Left lung (tissue), 14 donors: ENCODE results near the gene GRIP1. TPM values are rescaled to one million over a fixed set of nuclear protein-coding genes. Genes with fewer than 3 reads are reported as not detected.

Source experiments
- ATAC-seq: fragments of 200-7000 bp; cut with Tn5 transposase; one replicate; pipeline ENCODE4 v1.9.1; 2020; ENCODE audit warnings: moderate library complexity
- DNase-seq, 4 donors: peaks; one replicate each; pipeline ENCODE4 v3.0.0-alpha.2; 2013 to 2020
- H3K27ac ChIP-seq, 2 donors: fragments of 200-600 bp; sonication (generic) in 1 of 2; one replicate each; pipeline versions ENCODE4 v1.5.0 to v1.8.0; 2020 to 2021
- H3K27me3 ChIP-seq, 2 donors: fragments of 200-600 bp; sonication (generic) in 1 of 2; one replicate each; pipeline versions ENCODE4 v1.5.0 to v1.8.0; 2020 to 2021
- H3K36me3 ChIP-seq, 2 donors: fragments of 200-600 bp; sonication (generic) in 1 of 2; one replicate each; pipeline versions ENCODE4 v1.5.0 to v1.8.0; 2020 to 2021
- H3K4me1 ChIP-seq, 2 donors: fragments of 200-600 bp; one replicate each; pipeline ENCODE4 v1.8.0; 2021
- H3K4me3 ChIP-seq, 2 donors: fragments of 200-600 bp; sonication (generic) in 1 of 2; one replicate each; pipeline versions ENCODE4 v1.5.0 to v1.8.0; 2020 to 2021; ENCODE audit warnings: mild to moderate bottlenecking in 1 of 2
- H3K9me3 ChIP-seq, 2 donors: fragments of 200-600 bp; sonication (generic) in 1 of 2; one replicate each; pipeline versions ENCODE4 v1.5.0 to v1.8.0; 2020 to 2021
- intact Hi-C, 2 donors: fragments of 100-400 bp; cut with DNase I; formaldehyde crosslinking; loops; one replicate each; pipeline versions ENCODE4 v1.11.2 to v1.14.2; 2022
- long read RNA-seq, 12 donors: library from polyadenylated mRNA in 2 of 12; unstranded in 2 of 12; transcript quantifications; one replicate each; pipeline ENCODE4 v2.0.0 and lab custom pipeline, GENCODE V29; 2019 to 2026
- polyA plus RNA-seq, 6 donors: library from polyadenylated mRNA; unstranded; fragments of 120-200 nt; gene quantifications; one replicate each; pipeline ENCODE4 v1.2.1, GENCODE V29; 2013; ENCODE audit not compliant: insufficient read length in 6 of 6
- total RNA-seq, 2 donors: library from RNA; stranded (reverse); fragmentation: NEBNext Ultra II Directional; extraction: Animal tissue kit (Norgen Biotek cat#: 25700); gene quantifications; one replicate each; pipeline ENCODE4 v1.2.1, GENCODE V29; 2021
- TF ChIP-seq, protein P1 (sequence below), 2 donors: fragments of 200-600 bp; sonication (generic) in 1 of 2; IDR thresholded peaks; one replicate each; pipeline versions ENCODE4 v1.5.0 to v1.8.0; 2021; ENCODE audit warnings: antibody characterized with exemption in 2 of 2
- donor health status: DM: no; HTN: yes; CAD: no.
- donor health status: DM: no; HTN: no; CAD: no.

Gene GRIP1, protein sequence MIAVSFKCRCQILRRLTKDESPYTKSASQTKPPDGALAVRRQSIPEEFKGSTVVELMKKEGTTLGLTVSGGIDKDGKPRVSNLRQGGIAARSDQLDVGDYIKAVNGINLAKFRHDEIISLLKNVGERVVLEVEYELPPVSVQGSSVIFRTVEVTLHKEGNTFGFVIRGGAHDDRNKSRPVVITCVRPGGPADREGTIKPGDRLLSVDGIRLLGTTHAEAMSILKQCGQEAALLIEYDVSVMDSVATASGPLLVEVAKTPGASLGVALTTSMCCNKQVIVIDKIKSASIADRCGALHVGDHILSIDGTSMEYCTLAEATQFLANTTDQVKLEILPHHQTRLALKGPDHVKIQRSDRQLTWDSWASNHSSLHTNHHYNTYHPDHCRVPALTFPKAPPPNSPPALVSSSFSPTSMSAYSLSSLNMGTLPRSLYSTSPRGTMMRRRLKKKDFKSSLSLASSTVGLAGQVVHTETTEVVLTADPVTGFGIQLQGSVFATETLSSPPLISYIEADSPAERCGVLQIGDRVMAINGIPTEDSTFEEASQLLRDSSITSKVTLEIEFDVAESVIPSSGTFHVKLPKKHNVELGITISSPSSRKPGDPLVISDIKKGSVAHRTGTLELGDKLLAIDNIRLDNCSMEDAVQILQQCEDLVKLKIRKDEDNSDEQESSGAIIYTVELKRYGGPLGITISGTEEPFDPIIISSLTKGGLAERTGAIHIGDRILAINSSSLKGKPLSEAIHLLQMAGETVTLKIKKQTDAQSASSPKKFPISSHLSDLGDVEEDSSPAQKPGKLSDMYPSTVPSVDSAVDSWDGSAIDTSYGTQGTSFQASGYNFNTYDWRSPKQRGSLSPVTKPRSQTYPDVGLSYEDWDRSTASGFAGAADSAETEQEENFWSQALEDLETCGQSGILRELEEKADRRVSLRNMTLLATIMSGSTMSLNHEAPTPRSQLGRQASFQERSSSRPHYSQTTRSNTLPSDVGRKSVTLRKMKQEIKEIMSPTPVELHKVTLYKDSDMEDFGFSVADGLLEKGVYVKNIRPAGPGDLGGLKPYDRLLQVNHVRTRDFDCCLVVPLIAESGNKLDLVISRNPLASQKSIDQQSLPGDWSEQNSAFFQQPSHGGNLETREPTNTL
- total RNA-seq = 1 to 10 TPM; 1.9 to 2.5 TPM
- 10 to 100 TPM in 1 of 6 donors, 1 to 10 TPM in 5; 4.7 to 10.6 (median 6.1) TPM for polyA plus RNA-seq
- long read RNA-seq, donor 1 = 0 reads
- long read RNA-seq, donor 2, partial matches to known transcripts = 0 of 1 reads
- long read RNA-seq, donor 2, other reads (novel, unspliced or antisense) = 0 of 1 reads
- long read RNA-seq, donor 3 = 0 reads
- long read RNA-seq, donor 4 = 0 reads
- long read RNA-seq, donor 5 = 0 reads
- long read RNA-seq, donor 6 = 0 reads
- long read RNA-seq, donor 7 = 0 reads
- long read RNA-seq, donor 8 = 0 reads
- long read RNA-seq, donor 9 = 0 reads
- long read RNA-seq, donor 10 = 0 reads
- long read RNA-seq, donor 11 = 0 reads
- long read RNA-seq, donor 12 = 0 reads

DNA sequence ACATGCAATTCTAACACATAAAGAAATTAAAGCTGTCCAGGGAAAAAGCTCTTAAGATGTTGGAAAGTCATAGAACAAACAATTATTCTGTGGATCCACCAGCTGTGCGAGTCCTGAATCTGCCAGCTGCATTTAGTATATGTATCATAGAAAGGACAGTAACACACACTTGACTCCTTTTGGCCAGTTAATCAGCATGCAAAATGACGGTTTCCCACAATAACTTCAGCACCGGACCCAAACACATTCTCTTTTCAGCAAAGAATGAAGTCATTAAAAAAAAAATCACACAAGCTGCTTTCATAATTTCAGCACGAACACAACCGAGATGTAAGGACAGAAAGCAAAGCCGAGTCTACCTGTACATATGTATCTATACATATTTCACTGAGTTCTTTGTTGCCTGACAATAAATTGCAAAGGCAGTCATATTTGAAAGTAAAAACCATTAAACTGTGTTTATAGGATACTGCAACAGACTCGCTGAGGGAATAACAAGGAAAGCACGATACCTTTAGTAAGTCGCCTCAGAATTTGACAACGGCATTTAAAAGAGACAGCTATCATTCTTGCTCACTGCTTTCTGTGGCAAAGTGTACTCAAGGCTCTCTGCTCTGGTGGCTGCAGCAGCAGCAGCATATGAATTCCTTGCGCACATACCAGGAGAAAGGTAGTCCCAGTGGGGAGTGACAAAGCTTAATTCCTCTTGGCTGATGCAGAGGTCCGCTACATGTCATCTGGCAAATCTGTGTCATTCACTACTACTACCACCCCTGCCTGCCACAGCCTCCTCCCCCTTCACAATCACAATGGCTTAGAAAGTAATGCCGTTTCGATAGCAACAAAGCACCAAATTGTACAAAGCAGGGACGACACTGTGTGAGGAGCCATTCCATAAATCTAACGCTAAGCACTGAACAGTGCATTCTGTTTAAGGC lies at the start of gene GRIP1:
Gene GRIP1 (minus strand): TSS at position 739 of the 938 bp plus-strand sequence. CDS start 172 bp downstream, at position 567.
- Histone ChIP-seq H3K4me3 (no peak within 1 kb of the TSS), H3K27me3 (no peaks in the 10 kb centered on the region), H3K27ac (no peak within 1 kb of the TSS), H3K36me3 (no peaks in the 10 kb centered on the region), H3K9me3 (no peaks in the 10 kb centered on the region), H3K4me1 (no peaks in the 10 kb centered on the region)
- no peak for DNase-seq
- ATAC-seq = peak; percentile 64
- TF ChIP-seq, protein P1, sequence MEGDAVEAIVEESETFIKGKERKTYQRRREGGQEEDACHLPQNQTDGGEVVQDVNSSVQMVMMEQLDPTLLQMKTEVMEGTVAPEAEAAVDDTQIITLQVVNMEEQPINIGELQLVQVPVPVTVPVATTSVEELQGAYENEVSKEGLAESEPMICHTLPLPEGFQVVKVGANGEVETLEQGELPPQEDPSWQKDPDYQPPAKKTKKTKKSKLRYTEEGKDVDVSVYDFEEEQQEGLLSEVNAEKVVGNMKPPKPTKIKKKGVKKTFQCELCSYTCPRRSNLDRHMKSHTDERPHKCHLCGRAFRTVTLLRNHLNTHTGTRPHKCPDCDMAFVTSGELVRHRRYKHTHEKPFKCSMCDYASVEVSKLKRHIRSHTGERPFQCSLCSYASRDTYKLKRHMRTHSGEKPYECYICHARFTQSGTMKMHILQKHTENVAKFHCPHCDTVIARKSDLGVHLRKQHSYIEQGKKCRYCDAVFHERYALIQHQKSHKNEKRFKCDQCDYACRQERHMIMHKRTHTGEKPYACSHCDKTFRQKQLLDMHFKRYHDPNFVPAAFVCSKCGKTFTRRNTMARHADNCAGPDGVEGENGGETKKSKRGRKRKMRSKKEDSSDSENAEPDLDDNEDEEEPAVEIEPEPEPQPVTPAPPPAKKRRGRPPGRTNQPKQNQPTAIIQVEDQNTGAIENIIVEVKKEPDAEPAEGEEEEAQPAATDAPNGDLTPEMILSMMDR (IDR thresholded peaks at IDR 0.05) = no peak
- intact Hi-C loops = no loop called here

DNA sequence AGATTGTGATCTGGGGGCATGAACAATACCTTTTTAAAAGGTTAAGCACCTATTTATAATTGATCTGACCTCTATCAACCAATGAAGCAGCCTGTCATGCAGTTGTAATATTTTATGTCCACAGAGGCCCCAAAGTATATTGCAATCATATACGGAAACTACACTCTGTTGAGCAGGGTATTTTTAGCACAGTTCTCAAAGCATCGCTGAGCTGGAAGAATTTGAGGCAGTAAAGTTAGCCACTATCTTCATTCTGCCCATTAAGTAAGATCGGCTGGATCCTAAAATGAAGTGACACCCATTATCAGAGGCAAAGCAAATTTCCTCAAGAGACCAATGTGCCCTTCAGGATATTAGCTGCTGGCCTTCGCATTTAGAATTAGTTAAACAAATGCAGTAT lies 47.7 kb upstream of the GRIP1 start:
- intact Hi-C loops = no loop called here
- no peaks in the 10 kb centered on the region for H3K9me3 ChIP-seq
- no peak overlapping the region for H3K4me3 ChIP-seq
- no peaks in the 10 kb centered on the region for H3K36me3 ChIP-seq
- TF ChIP-seq, protein P1 (IDR thresholded peaks at IDR 0.05) = no peak
- H3K27me3 ChIP-seq = no peaks in the 10 kb centered on the region
- H3K4me1 ChIP-seq = no peaks in the 10 kb centered on the region
- DNase-seq = no peak
- no peak overlapping the region for H3K27ac ChIP-seq
- no peak for ATAC-seq

DNA sequence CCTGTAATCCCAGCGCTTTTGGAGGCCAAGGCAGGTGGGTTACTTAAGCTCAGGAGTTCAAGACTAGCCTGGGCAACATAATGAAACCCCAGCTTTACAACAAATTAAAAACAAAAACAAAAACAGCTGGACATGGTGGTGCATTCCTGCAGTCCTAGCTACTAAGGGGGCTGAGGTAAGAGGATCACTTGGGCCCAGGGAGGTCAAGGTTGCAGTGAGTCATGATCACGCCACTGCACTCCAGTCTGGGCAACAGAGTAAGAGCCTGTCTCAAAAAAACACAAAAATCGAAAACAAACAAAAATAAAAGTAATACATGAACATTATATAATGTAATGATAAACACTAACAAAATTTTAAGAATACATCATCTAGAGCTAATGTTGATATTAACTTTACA lies 46.2 kb upstream of the GRIP1 start:
- TF ChIP-seq, protein P1 (IDR thresholded peaks at IDR 0.05) = no peak
- Histone ChIP-seq H3K4me3 (no peak overlapping the region), H3K9me3 (no peaks in the 10 kb centered on the region), H3K36me3 (no peaks in the 10 kb centered on the region), H3K27me3 (no peaks in the 10 kb centered on the region), H3K27ac (no peak overlapping the region), H3K4me1 (no peaks in the 10 kb centered on the region)
- ATAC-seq = no peak
- intact Hi-C loops = no loop called here
- no peak for DNase-seq

DNA sequence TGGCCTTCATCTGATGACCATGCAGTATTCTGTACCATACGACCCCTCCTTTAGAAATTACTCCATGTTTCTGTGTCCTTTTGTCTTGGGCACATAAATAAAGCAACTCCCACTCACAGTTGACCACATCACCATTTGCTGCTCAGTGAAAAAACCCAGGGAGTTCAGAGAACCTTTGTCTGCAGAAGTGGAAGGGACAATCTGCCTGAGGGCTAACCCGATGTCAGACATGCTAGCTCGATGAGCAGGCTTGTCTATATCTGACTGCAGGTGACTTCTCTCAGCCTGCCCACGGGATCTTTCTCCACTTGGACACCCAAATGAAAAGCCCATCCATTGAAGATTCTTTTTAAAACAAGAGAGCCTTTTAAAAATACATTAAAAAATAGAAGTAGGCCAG lies 45.7 kb upstream of the GRIP1 start:
- ATAC-seq (no peak), DNase-seq (no peak)
- Histone ChIP-seq H3K4me3 (no peak overlapping the region), H3K36me3 (no peaks in the 10 kb centered on the region), H3K27ac (no peak overlapping the region), H3K4me1 (no peaks in the 10 kb centered on the region), H3K9me3 (no peaks in the 10 kb centered on the region), H3K27me3 (no peaks in the 10 kb centered on the region)
- intact Hi-C loops = no loop called here
- TF ChIP-seq, protein P1 (IDR thresholded peaks at IDR 0.05) = no peak
